GM21576 (cell line): ENCODE data around the gene DNAJC2.
"Not testable (repeated sequence)": the region's sequence is repeated elsewhere in the genome, so short reads cannot be mapped to it uniquely, and the experiment has no call there.

Experiments
- ATAC-seq: cut with Tn5 transposase; IDR thresholded peaks from one replicate; pipeline ENCODE4 v1.9.1; 2021; ENCODE audit warnings: mild to moderate bottlenecking, moderate library complexity; ENCODE audit not compliant: unreplicated experiment

The DNAJC2 gene

GRCh38 chr7:103343758-103344452 lies 662 bp downstream of the DNAJC2 start:
- ATAC-seq, result peak; percentile 3

DNA sequence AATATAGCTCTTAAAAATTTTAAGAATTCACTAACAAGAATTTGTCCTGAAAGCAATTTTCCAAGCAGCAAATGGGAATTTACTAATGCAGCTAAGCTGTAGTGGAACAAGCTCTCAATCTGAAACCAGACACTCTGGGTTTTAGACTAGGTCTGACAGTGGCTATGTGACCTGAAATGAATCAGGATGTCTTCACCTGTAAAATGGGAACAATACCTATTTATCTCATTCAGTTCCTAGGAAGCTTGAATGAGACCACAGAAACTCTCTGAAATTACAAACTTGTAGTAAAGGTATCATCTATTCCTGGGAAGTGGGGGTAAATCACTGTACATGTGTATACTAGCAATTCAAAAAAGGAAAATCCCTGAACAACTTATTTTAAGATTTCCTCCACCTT lies 1.2 kb downstream of the DNAJC2 start:
- no peak for ATAC-seq

- no peak for ATAC-seq
These were observed 3.1 kb downstream of the DNAJC2 start for GRCh38 chr7:103341466-103341865.

DNA sequence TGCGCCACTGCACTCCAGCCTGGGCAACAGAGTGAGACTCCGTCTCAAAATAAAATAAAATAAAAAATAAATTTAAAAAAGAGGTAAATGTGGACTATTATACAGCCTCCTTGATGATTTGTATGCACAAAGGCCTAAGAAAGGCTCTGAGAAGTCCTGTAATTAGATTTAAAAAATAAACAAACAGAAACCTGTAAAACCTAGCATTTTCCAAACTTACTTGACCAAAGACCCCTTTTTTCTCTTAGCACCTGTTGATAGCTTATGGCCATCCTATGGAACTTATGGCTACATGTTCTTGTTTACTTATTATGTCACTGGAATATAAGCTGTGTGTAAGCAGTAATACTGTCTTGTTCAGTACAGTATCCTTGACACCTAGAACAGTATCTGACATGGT lies 5.7 kb downstream of the DNAJC2 start:
- ATAC-seq, result no peak

- no peak for ATAC-seq
These were observed 7.8 kb downstream of the DNAJC2 start for GRCh38 chr7:103336761-103337160.

DNA sequence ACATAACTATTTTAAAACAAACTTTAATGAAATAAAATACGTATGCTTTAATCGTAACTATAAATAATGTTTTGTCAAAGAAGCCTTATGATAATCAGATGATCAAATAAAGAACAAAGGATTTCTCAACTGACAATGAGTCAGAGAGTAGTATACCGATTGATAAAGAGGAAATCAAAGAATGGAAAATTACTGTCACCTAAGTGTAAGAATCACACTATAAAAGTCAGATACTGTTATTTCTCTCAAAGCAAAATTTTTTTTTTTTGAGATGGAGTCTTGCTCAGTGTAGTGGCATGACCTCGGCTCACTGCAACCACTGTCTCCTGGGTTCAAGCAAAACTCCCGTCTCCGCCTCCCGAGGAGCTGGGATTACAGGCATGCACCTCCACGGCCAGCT lies 18.8 kb downstream of the DNAJC2 start:
- no peak for ATAC-seq

DNA sequence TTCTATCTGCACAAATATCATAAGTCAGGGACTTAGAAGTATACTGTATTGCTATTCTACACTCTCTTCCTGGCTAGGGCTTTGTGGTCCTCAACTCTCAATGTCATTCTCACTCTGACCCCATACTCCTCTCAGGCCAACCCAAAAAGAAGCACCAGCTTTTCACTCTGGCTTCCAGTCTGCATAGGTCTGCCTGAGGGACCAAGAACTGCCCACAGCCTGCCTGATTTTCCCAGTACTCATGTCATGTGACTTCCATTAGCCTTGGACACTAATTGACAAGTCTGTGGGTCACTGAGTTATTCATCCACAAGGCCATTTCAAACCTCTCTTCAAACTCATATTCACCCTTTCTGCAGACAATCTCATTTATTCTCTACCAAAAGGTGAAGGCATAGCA lies 27.6 kb downstream of the DNAJC2 start:
- no peak for ATAC-seq

- ATAC-seq, result no peak
These were observed 28.1 kb downstream of the DNAJC2 start for GRCh38 chr7:103316380-103316941.

- no peak for ATAC-seq
These were observed 29.7 kb downstream of the DNAJC2 start for GRCh38 chr7:103314852-103315251.

- ATAC-seq, result no peak
These were observed 36.9 kb downstream of the DNAJC2 start for GRCh38 chr7:103307503-103308231.

DNA sequence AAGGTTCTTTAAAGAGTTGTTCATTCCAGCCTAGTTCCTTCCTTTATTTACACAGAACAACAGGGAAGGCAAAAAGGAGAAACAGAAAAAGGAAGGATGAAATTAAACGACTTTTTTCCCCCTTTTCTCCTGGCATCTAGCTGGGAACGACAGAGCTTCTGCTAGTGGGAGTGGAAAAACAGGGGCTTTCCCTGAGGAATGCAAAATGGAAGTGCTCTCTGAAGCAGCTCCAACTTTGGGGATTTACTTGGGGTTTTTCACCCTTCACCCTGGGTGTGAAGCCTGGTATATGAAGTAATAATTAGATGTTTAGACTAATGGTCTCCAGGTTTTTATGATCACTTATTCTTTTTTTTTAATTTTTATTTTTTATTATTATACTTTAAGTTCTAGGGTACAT lies 43.1 kb downstream of the DNAJC2 start:
- no peak for ATAC-seq

DNA sequence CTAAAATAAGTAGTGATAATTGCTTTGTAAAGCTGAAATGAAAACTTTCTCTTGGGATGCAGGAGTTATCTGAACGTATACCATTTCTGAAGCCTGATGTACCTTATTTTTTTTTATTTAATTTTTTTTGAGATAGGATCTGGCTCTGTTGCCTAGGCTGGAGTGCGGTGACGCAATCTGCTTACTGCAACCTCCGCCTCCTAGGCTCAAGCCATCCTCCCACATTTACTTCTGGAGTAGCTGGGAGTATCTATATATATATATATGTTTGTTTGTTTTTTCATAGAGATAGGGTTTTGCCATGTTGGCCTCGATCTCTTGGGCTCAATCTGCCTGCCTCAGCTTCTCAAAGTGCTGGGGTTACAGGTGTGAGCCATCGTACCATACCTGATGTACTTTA lies 44.9 kb downstream of the DNAJC2 start:
- ATAC-seq, result no peak

GRCh38 chr7:103297837-103298179 lies 46.8 kb downstream of the DNAJC2 start:
- peak; percentile 3 for ATAC-seq

GRCh38 chr7:103296901-103297836 lies 47.4 kb downstream of the DNAJC2 start, which contains the start of gene PMPCB:
TSS of gene PMPCB (plus strand) at chr7:103297435. CDS start at chr7:103297460, 25 bp downstream.
- peak; percentile 97 for ATAC-seq

- ATAC-seq, result no peak
These were observed 51.0 kb downstream of the DNAJC2 start for GRCh38 chr7:103293526-103293925.

DNA sequence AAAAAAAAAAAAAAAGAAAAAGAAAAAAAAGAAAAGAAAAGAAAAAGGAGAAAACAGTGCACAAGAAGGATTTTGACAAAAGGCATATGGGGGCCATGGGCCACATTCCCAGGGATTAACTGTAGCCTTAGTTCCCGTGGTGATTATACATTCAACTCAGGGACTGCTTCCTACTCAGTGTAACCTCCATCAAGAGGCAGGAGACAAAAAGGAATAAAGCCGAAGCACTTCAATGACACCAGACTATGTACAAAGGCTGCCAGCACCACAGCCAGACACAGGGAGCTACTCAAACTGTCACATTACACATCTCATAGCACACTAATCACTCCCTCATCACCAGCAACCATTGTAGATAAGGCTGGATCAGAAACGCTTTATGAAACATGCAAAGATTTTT lies 52.4 kb downstream of the DNAJC2 start:
- ATAC-seq, result no peak

- not testable (repeated sequence) for ATAC-seq
These were observed 61.7 kb downstream of the DNAJC2 start for GRCh38 chr7:103282802-103283427.

GRCh38 chr7:103280803-103281155 lies 63.8 kb downstream of the DNAJC2 start:
- peak; percentile 9 for ATAC-seq

- ATAC-seq, result peak; percentile 91
These were observed 64.4 kb downstream of the DNAJC2 start for GRCh38 chr7:103279963-103280802.

DNA sequence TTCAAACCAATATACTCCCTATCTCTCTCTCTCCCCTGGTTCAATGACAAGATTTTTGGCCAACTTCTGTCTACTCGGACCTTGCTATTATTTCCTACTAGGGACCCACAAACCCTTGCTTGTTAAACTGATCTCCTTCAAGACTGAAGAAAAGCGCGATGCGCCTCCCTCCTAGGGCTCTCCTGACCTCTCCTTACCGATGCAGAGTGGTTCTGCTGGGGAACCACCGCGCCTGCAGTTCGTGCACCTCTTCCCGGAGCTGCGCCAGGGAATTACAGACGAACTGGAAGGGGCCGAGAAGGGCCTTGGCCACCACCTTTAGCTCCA lies 65.0 kb downstream of the DNAJC2 start:
- ATAC-seq, result peak; percentile 41
